GM12878 (cell line): ENCODE measurements around the gene EPHA1. TPM values are rescaled to one million over a fixed set of nuclear protein-coding genes. Genes with fewer than 3 reads are reported as not detected.

Experiments
- ATAC-seq: fragments of 200-7000 bp; cut with Tn5 transposase; 3 replicates; pipeline ENCODE4 v1.9.1; 2020; ENCODE audit warnings: mild to moderate bottlenecking, moderate library complexity
- BruUV-seq: library from RNA; stranded (reverse); fragments of 400-500 nt; replicated peaks from 2 replicates; lab custom pipeline; 2021; lab: Mats Ljungman, UMichigan
- CTCF ChIA-PET: fragments of 300-600 bp; sonication (Branson Sonifier 250); formaldehyde crosslinking; extraction: SDS; loops from one replicate; lab custom pipeline; 2021; ENCODE audit warnings: inconsistent platforms; lab: Yijun Ruan, JAX
- POLR2A ChIA-PET: fragments of 350-600 bp; formaldehyde crosslinking; extraction: SDS; loops from one replicate; lab custom pipeline; 2021; ENCODE audit warnings: inconsistent platforms; lab: Charles Lee
- RAD21 ChIA-PET: fragments of 300-600 bp; sonication (Branson Sonifier 250); formaldehyde crosslinking; loops from one replicate; lab custom pipeline; 2023; ENCODE audit warnings: antibody characterized with exemption; ENCODE audit not compliant: unreplicated experiment; lab: Charles Lee
- SMC1A ChIA-PET: fragments of 300-600 bp; sonication (Branson Sonifier 250); formaldehyde crosslinking; loops from one replicate; lab custom pipeline; 2023; ENCODE audit not compliant: unreplicated experiment, uncharacterized antibody; lab: Charles Lee
- DNase-seq: peaks from one replicate; pipeline ENCODE4 v3.0.0-alpha.2; 2011; ENCODE audit warnings: low read depth, low spot score
- FAIRE-seq: peaks from 3 replicates; lab custom pipeline; 2011; peaks lifted over from hg19 to GRCh38; lab: Jason Lieb, UNC
- H2AFZ ChIP-seq: 2 replicates; pipeline ENCODE4 v1.6.0; 2011; ENCODE audit warnings: low read depth, low read length, control low read depth; ENCODE audit not compliant: control insufficient read depth
- H3K27ac ChIP-seq: 2 replicates; pipeline ENCODE4 v1.5.1; 2011; ENCODE audit warnings: control low read depth; ENCODE audit not compliant: control insufficient read depth, insufficient read depth
- H3K27me3 ChIP-seq, 2 experiments: replicated peaks in 1 of 2; 2 replicates each; pipeline versions ENCODE4 v1.6.0 to v1.6.1; 2011; ENCODE audit warnings: low read length in 1 of 2; ENCODE audit not compliant: control insufficient read depth in 2 of 2, insufficient read depth in 2 of 2
- H3K36me3 ChIP-seq, 2 experiments: 2 replicates each; pipeline ENCODE4 v1.5.1; 2011; ENCODE audit warnings: low read length in 1 of 2; ENCODE audit not compliant: control insufficient read depth in 2 of 2, insufficient read depth in 2 of 2
- H3K4me1 ChIP-seq: 2 replicates; pipeline ENCODE4 v1.6.1; 2011; ENCODE audit warnings: mild to moderate bottlenecking, low read length, moderate library complexity, mixed read lengths; ENCODE audit not compliant: control insufficient read depth, insufficient read depth
- H3K4me2 ChIP-seq: 2 replicates; pipeline ENCODE4 v1.6.0; 2011; ENCODE audit warnings: control low read depth; ENCODE audit not compliant: control insufficient read depth, insufficient read depth
- H3K4me3 ChIP-seq: fragments of 200-600 bp; sonication (generic); 2 replicates; pipeline ENCODE4 v1.5.1; 2016
- H3K79me2 ChIP-seq: 2 replicates; pipeline ENCODE4 v1.6.0; 2011; ENCODE audit warnings: low read length; ENCODE audit not compliant: control insufficient read depth, insufficient read depth
- H3K9ac ChIP-seq: 2 replicates; pipeline ENCODE4 v1.8.0; 2011; ENCODE audit warnings: low read length, control low read depth, mixed read lengths; ENCODE audit not compliant: control insufficient read depth, insufficient read depth
- H3K9me3 ChIP-seq: replicated peaks from 3 replicates; pipeline ENCODE4 v1.5.1; 2011; ENCODE audit warnings: mild to moderate bottlenecking, low read length; ENCODE audit not compliant: control insufficient read depth, insufficient read depth
- H4K20me1 ChIP-seq: 2 replicates; pipeline ENCODE4 v1.6.0; 2011; ENCODE audit not compliant: control insufficient read depth, insufficient read depth
- CHD1 ChIP-seq: IDR thresholded peaks from 2 replicates; pipeline ENCODE4 v1.6.1; 2012; ENCODE audit warnings: low read depth, low read length, improper control_type of control experiment
- CREM ChIP-seq: IDR thresholded peaks from 2 replicates; pipeline ENCODE4 v1.6.1; 2014; ENCODE audit warnings: antibody characterized with exemption, low read depth
- FOS ChIP-seq: IDR thresholded peaks from 3 replicates; pipeline ENCODE4 v1.6.1; 2011; ENCODE audit warnings: borderline replicate concordance; ENCODE audit not compliant: insufficient read length; ENCODE audit errors: extremely low read depth
- IRF5 ChIP-seq: fragments of 450-650 bp; IDR thresholded peaks from 2 replicates; pipeline ENCODE4 v1.6.1; 2017; ENCODE audit warnings: borderline replicate concordance
- KDM1A ChIP-seq: fragments of 200-600 bp; sonication (generic); IDR thresholded peaks from 2 replicates; pipeline ENCODE4 v1.6.1; 2016; ENCODE audit warnings: borderline replicate concordance
- MTA3 ChIP-seq: IDR thresholded peaks from 2 replicates; pipeline ENCODE4 v1.6.1; 2012; ENCODE audit warnings: low read length, inconsistent platforms, borderline replicate concordance
- NFXL1 ChIP-seq: fragments of 450-650 bp; IDR thresholded peaks from 2 replicates; pipeline ENCODE4 v1.6.1; 2017; ENCODE audit warnings: antibody characterized with exemption, mild to moderate bottlenecking, borderline replicate concordance
- NFYA ChIP-seq: IDR thresholded peaks from 2 replicates; pipeline ENCODE4 v1.6.1; 2011; ENCODE audit warnings: low read depth, mild to moderate bottlenecking, low read length, improper control_type of control experiment, borderline replicate concordance
- NR2C1 ChIP-seq: fragments of 450-650 bp; IDR thresholded peaks from 2 replicates; pipeline ENCODE4 v1.6.1; 2017; ENCODE audit warnings: antibody characterized with exemption, mild to moderate bottlenecking, moderate library complexity
- NR2F1 ChIP-seq: fragments of 450-650 bp; conservative IDR thresholded peaks from 2 replicates; pipeline ENCODE4 v1.6.1; 2017; ENCODE audit warnings: mild to moderate bottlenecking
- PAX8 ChIP-seq: fragments of 450-650 bp; IDR thresholded peaks from 2 replicates; pipeline ENCODE4 v1.6.1; 2017; ENCODE audit warnings: mild to moderate bottlenecking, moderate library complexity
- RELB ChIP-seq: fragments of 450-650 bp; IDR thresholded peaks from 2 replicates; pipeline ENCODE4 v1.6.1; 2017; ENCODE audit warnings: low read depth, mild to moderate bottlenecking, moderate library complexity
- SMC3 ChIP-seq: IDR thresholded peaks from 2 replicates; pipeline ENCODE4 v1.6.1; 2011; ENCODE audit warnings: low read length, improper control_type of control experiment, borderline replicate concordance
- SREBF1 ChIP-seq: IDR thresholded peaks from 2 replicates; pipeline ENCODE4 v1.6.1; 2012; ENCODE audit warnings: mild to moderate bottlenecking, low read length
- ZNF384 ChIP-seq: IDR thresholded peaks from 2 replicates; pipeline ENCODE4 v1.6.1; 2012; ENCODE audit warnings: low read depth, mild to moderate bottlenecking, low read length, improper control_type of control experiment, borderline replicate concordance
- WGBS: methylation state at CpG from one replicate; pipeline ENCODE4 v1.1.6; 2016; ENCODE audit warnings: low lambda C conversion rate; ENCODE audit not compliant: insufficient replicate concordance, insufficient coverage; ENCODE audit errors: missing lambda C conversion rate; 5-methylcytosine and 5-hydroxymethylcytosine counted together
- in situ Hi-C: fragments of 300-500 bp; cut with MboI; formaldehyde crosslinking; loops from 9 replicates; pipeline ENCODE4 v1.14.3; 2018; ENCODE audit warnings: mixed read lengths
- intact Hi-C: fragments of 100-400 bp; cut with micrococcal nuclease; formaldehyde crosslinking; loops from one replicate; pipeline ENCODE4 v1.14.2; 2022; ENCODE audit not compliant: unreplicated experiment
- polyA plus RNA-seq, 11 experiments: library from polyadenylated mRNA; depleted of rRNA in 4 of 11; unstranded in 6 of 11; stranded (reverse) in 5 of 11; fragments of >200 nt; fragmentation: Nextera tagmentation in 4 of 11; fragmentation: Illumina TruSeq in 1 of 11; extraction: Ambion mirVana in 4 of 11; extraction: Trizol in 1 of 11; gene quantifications; 1 replicate in 1 of 11; 2 replicates in 10 of 11; pipeline versions ENCODE4 v1.2.1 to v1.2.3, GENCODE V29; 2011 to 2016; ENCODE audit warnings: inconsistent platforms in 2 of 11, missing spikeins in 2 of 11, low read depth in 1 of 11
- total RNA-seq, 4 experiments: library from RNA; depleted of rRNA in 3 of 4; stranded (reverse); fragments of >200 nt in 3 of 4; fragmentation: Illumina TruSeq in 1 of 4; extraction: Trizol in 1 of 4; gene quantifications; 2 replicates each; pipeline versions ENCODE4 v1.2.1 to v1.2.3, GENCODE V29; 2013 to 2021
- TF ChIP-seq, protein P1 (sequence below): IDR thresholded peaks from 2 replicates; pipeline ENCODE4 v1.6.1; 2012; ENCODE audit warnings: low read depth, low read length, improper control_type of control experiment

Gene EPHA1
- total and polyA plus RNA-seq, 10 of the 15 experiments (the other 5 are each of a cell fraction or from before 2014, with no cell fraction given): 0.11 to 0.35 (median 0.24) TPM; not detected in 6

DNA sequence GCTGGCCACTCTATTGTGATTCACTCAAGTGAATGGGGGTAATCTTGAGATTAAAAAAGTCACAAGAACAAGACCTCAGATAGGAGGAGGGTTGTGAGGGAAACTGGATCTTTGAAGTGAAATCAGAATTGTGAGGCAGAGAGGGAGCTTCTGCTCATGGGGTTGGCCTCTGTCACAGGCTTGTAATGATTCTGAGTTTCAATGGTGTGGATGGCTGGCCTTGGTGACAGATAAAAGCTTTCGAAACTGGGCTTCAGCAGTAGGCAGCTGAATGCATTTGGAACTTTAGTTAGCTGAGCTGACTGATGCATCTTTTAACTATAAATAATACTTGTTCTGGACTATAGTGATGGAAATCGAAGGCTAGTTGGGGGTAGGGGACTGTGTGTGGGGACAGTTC, 46.8 kb upstream of the EPHA1 start:
- Histone ChIP-seq H3K27ac (no peak overlapping the region), H2AFZ (no peak overlapping the region), H3K27me3 (peaks cover 0 to 4% of the 10 kb centered on the region in 2 experiments; a peak in 1 of 4 replicates), H3K9me3 (no peaks in the 10 kb centered on the region), H3K4me3 (no peak overlapping the region), H3K9ac (no peak overlapping the region), H3K4me1 (no peaks in the 10 kb centered on the region), H3K36me3 (no peaks in the 10 kb centered on the region), H4K20me1 (no peaks in the 10 kb centered on the region), H3K4me2 (no peak overlapping the region), H3K79me2 (no peaks in the 10 kb centered on the region)
- CTCF ChIA-PET: no interaction called here
- DNase-seq (no peak), ATAC-seq (peak; percentile 32; the same call in 2 of the 3 replicates), FAIRE-seq (no peak)
- SMC1A ChIA-PET: interaction anchor here (1.5 kb wide), 1 partner anchor 17 kb away, joined by 3 read pairs; no protein-coding TSS in a partner anchor
- no peak for TF ChIP-seq KDM1A
- TF ChIP-seq NFXL1: no peak
- TF ChIP-seq CHD1: no peak
- in situ Hi-C loops: no loop called here
- RAD21 ChIA-PET: no interaction called here
- POLR2A ChIA-PET: no interaction called here
- 29% methylated on average over 2 of the region's 2 CpGs for WGBS
- no TSS peak for BruUV-seq
- intact Hi-C loops: no loop called here

- ChIA-PET SMC1A (no interaction called here), POLR2A (no interaction called here), CTCF (interaction anchor here (0.9 to 1.7 kb wide), 2 partner anchors 119 to 214 kb away, joined by 3 to 5 read pairs; no protein-coding TSS in a partner anchor), RAD21 (no interaction called here)
- WGBS: 26% methylated on average over 1 of the region's 1 CpG
- Histone ChIP-seq H3K4me2 (no peak overlapping the region), H3K4me1 (no peaks in the 10 kb centered on the region), H3K79me2 (no peaks in the 10 kb centered on the region), H2AFZ (no peak overlapping the region), H3K27ac (no peak overlapping the region), H3K36me3 (no peaks in the 10 kb centered on the region), H3K27me3 (peaks cover 0 to 4% of the 10 kb centered on the region in 2 experiments; a peak in 1 of 4 replicates), H3K9ac (no peak overlapping the region), H3K9me3 (no peaks in the 10 kb centered on the region), H4K20me1 (no peaks in the 10 kb centered on the region), H3K4me3 (no peak overlapping the region)
- DNase-seq (no peak), FAIRE-seq (no peak), ATAC-seq (no peak)
- BruUV-seq: no TSS peak
- in situ Hi-C loops (no loop called here), intact Hi-C loops (no loop called here)
- TF ChIP-seq PAX8 (no peak), NR2F1 (no peak), FOS (no peak), RELB (no peak), MTA3 (no peak), NFYA (no peak), ZNF384 (no peak), NR2C1 (no peak), SMC3 (no peak), IRF5 (no peak), CREM (no peak), SREBF1 (no peak)
- TF ChIP-seq, protein P1, sequence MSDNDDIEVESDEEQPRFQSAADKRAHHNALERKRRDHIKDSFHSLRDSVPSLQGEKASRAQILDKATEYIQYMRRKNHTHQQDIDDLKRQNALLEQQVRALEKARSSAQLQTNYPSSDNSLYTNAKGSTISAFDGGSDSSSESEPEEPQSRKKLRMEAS: no peak
Measured at GRCh38 chr7:143454091-143454680, 45.5 kb upstream of the EPHA1 start.
